ENCODE measurements around the gene FSD1. TPM values are rescaled to one million over a fixed set of nuclear protein-coding genes. Genes with fewer than 3 reads are reported as not detected.

The FSD1 gene
- total RNA-seq, 2 experiments from 2014 or later: 20.8 to 21.8 TPM

DNA sequence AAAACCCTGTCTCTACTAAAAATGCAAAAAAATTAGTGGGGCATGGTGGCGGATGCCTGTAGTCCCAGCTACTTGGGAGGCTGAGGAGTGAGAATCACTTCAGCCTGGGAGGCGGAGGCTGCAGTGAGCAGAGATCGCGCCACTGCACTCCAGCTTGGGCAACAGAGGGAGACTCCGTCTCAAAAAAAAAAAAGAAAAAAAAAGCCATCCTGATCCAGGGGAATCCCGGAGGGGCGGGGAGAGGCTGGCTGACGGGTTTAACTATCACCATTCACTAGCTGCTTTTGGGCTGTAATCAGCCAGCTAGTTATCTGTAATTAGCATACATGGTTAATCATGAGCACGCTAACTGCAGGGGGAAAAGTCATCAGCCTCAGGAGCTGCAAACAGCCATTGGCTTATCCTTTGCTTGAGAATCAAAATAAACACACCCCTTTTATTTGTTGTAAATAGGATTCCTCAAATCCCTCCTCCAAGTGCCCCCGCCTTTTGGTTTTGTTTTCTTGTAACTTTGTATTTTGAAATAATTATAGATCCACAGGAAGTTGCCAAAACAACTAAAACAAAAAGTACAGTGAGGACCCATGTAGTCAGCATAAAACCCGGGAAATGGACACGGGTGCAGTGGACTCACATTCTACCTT is 9.6 kb downstream of the FSD1 start:
- Mint-ChIP-seq H3K27ac (no peak overlapping the region), H3K9me3 (peaks cover 3% of the 10 kb centered on the region), H3K36me3 (peaks cover 36% of the 10 kb centered on the region), H3K27me3 (no peaks in the 10 kb centered on the region), H3K4me3 (no peak overlapping the region), H3K4me1 (no peaks in the 10 kb centered on the region)
- POLR2A ChIA-PET: no interaction called here
- DNase-seq (no peak), ATAC-seq (ENCODE audit: low read depth) (no peak)

DNA sequence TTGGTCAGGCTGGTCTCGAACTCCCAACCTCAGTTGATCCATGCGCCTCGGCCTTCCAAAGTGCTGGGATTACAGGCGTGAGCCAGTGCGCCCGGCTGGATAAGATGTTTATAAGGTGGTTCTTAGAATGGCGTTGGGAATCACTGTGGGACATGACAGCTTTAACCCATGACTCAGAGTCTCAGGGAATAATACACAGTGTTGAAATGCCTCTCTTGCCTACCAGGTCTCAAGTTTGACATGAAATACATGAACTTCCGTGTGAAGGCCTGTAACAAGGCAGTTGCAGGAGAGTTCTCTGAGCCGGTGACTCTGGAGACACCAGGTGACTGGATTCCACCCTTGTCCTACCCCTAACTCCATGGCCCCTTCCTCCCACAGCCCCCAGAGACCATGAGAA is 12.6 kb downstream of the FSD1 start:
- Mint-ChIP-seq H3K4me3 (no peak overlapping the region), H3K27me3 (no peaks in the 10 kb centered on the region), H3K9me3 (peaks cover 21% of the 10 kb centered on the region), H3K27ac (no peak overlapping the region), H3K4me1 (no peaks in the 10 kb centered on the region), H3K36me3 (peaks cover 41% of the 10 kb centered on the region)
- DNase-seq (no peak), ATAC-seq (ENCODE audit: low read depth) (no peak)
- POLR2A ChIA-PET: no interaction called here

DNA sequence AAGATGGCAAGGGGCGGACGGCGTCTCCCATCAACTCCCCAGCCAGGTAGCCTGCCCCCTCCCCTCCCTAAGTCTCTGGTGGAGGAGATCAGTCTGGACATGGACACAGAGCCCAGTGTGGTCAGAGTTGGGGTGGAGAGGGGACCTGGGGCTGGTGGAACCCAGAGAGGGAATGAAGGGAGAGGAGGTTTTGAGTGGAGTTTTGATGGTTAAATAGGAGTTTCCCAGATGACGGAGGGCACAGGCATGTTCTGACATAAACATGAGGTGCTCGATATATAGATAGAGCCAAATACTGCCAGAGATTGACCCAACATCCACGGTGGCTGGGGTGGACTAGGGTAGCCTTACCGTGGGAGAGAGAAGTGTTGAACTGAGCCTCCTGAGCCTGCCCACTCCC is 14.1 kb downstream of the FSD1 start:
- Mint-ChIP-seq H3K4me1 (no peaks in the 10 kb centered on the region), H3K4me3 (no peak overlapping the region), H3K27ac (no peak overlapping the region), H3K36me3 (peaks cover 39% of the 10 kb centered on the region), H3K9me3 (peaks cover 21% of the 10 kb centered on the region), H3K27me3 (no peaks in the 10 kb centered on the region)
- POLR2A ChIA-PET: interaction anchor here (1.3 kb wide), 1 partner anchor 19 kb away, joined by 4 read pairs; no protein-coding TSS in a partner anchor
- no peak for ATAC-seq (ENCODE audit: low read depth)
- DNase-seq: no peak

DNA sequence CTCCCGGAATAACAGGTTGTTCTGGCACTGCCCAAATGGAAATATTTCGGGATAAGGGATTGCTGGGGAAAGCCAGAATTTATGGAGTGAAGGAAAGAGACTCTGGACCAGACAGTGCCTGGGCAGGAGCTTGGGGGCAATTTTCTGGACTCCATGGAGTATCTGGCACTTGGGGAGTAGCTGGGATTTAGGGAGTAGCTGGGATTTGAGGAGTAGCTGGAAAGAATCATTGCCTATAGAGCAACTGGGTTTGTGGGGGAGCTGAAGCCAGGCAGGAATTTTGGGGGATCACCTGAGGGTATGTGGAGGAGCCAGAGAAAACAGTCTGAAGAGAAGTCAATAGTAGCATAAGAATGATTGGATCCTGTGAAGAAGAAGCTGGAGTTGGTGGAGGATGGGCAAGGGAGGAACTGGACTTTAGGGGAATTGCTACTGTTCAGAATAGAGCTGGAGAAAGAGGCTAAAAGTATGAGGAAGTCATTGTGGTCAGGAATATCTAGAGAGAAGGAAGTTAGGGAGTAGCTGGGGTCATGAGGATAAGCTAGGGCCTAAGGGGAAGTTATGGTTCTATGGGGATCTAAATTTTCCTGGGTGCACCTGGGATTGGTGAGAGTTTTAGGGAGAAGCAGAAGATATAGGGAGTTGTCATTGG is 14.8 kb downstream of the FSD1 start:
- Mint-ChIP-seq H3K27me3 (no peaks in the 10 kb centered on the region), H3K9me3 (peaks cover 21% of the 10 kb centered on the region), H3K36me3 (peaks cover 39% of the 10 kb centered on the region), H3K27ac (peak overlapping the region; percentile 55), H3K4me1 (no peaks in the 10 kb centered on the region), H3K4me3 (no peak overlapping the region)
- no peak for DNase-seq
- POLR2A ChIA-PET: interaction anchor here (0.5 to 1.3 kb wide), 4 partner anchors 15 to 168 kb away, joined by 3 to 5 read pairs (median 4); partner anchors contain the start of gene FSD1
- ATAC-seq (ENCODE audit: low read depth): no peak

DNA sequence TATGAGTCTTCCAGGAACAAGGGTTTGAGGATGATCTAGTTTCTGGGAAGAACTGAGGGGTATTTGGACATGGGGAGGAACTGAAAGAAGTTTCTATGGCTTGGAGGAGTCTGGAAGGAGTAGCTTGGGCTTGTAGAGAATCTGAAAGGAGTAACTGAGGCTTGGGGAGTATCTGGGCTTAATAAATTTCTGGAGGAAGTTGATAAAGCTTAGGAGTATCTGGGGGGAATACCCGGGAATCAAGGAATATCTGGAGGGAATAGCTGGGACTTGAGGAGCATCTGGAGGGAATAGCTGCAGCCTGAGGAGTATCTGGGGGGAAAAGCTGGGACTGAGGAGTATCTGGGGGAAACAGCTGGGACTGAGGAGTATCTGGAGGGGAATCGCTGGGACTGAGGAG is 16.0 kb downstream of the FSD1 start:
- no peaks in the 10 kb centered on the region for H3K27me3 Mint-ChIP-seq
- H3K9me3 Mint-ChIP-seq: peaks cover 21% of the 10 kb centered on the region
- DNase-seq (no peak), ATAC-seq (ENCODE audit: low read depth) (no peak)
- H3K4me1 Mint-ChIP-seq: peaks cover 2% of the 10 kb centered on the region
- H3K36me3 Mint-ChIP-seq: peaks cover 40% of the 10 kb centered on the region
- no peak overlapping the region for H3K27ac Mint-ChIP-seq
- H3K4me3 Mint-ChIP-seq: no peak overlapping the region
- POLR2A ChIA-PET: interaction anchor here (0.6 to 1.3 kb wide), 3 partner anchors 16 to 159 kb away, joined by 3 to 5 read pairs (median 3); partner anchors contain the start of gene FSD1

DNA sequence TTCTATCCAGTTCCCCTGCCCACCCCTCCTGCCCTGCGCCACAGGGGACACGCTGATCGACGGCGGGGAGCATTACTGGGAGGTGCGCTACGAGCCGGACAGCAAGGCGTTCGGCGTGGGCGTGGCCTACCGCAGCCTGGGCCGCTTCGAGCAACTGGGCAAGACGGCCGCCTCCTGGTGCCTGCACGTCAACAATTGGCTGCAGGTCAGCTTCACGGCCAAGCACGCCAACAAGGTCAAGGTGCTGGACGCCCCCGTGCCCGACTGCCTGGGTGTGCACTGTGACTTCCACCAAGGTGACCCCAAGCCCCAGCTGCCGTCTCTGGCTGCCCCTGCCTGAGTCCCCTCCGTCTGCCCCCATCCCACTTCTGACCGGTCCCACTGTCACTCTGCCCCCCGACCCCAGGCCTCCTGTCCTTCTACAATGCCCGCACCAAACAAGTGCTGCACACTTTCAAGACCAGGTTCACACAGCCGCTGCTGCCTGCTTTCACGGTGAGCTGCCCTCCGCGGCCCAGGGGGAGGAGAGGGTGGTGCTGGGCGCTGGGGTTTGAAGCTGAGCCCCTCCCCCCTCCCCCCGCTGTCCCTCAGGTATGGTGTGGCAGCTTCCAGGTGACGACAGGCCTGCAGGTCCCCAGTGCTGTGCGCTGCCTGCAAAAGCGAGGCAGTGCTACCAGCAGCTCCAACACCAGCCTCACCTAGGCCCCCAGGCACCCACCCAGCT is 18.7 kb downstream of the FSD1 start:
- DNase-seq: no peak
- Mint-ChIP-seq H3K4me3 (no peak overlapping the region), H3K27ac (no peak overlapping the region), H3K9me3 (peaks cover 21% of the 10 kb centered on the region), H3K36me3 (peaks cover 29% of the 10 kb centered on the region), H3K27me3 (no peaks in the 10 kb centered on the region), H3K4me1 (peaks cover 15% of the 10 kb centered on the region)
- ATAC-seq (ENCODE audit: low read depth): no peak
- POLR2A ChIA-PET: interaction anchor here (1.1 to 1.5 kb wide), 2 partner anchors 20 kb away, joined by 3 to 5 read pairs; partner anchors contain the start of gene MPND

DNA sequence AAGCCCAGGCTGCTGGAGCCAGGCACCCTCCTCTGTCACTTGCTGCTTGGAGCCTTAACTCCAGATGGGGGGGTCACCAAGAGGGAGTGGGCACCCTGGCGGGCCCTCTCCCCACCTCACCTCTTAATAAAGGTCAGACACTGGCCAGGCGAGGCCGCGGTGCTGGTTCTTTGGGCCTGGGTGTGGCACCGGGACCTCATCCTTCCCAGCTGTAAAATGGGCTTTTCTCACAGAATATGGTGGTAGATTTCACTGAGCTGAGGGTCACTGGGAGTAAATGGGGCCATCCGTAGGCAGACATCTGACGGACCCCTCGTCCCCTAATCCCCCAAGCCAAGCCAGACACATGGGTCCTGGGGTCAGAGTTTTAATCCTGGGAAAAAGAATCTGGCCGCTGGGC is 19.3 kb downstream of the FSD1 start:
- H3K9me3 Mint-ChIP-seq: peaks cover 18% of the 10 kb centered on the region
- H3K27me3 Mint-ChIP-seq: no peaks in the 10 kb centered on the region
- no peak overlapping the region for H3K27ac Mint-ChIP-seq
- peaks cover 15% of the 10 kb centered on the region for H3K4me1 Mint-ChIP-seq
- POLR2A ChIA-PET: interaction anchor here (1.1 kb wide), 1 partner anchor 19 kb away, joined by 3 read pairs; no protein-coding TSS in a partner anchor
- no peak for ATAC-seq (ENCODE audit: low read depth)
- H3K4me3 Mint-ChIP-seq: no peak overlapping the region
- DNase-seq: no peak
- peaks cover 23% of the 10 kb centered on the region for H3K36me3 Mint-ChIP-seq

DNA sequence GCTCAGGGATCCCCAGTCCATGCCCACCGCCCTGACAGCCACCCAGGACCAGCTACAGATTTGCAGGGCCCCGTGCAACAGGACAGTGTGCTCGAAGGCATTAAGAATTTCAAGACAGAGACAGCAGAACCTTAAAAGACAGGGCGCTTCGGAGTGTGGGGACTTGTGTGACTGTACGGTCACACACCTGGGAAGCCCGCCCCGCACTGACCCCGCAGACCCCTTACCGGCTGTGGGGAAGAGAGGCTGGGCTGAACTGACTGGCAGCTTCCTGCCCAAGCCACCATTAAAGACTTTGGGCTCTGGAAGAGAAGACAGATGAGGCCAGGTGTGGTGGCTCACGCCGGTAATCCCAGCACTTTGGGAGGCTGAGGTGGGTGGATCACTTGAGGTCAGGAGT is 19.8 kb downstream of the FSD1 start:
- Mint-ChIP-seq H3K27ac (no peak overlapping the region), H3K27me3 (no peaks in the 10 kb centered on the region), H3K36me3 (peaks cover 18% of the 10 kb centered on the region), H3K9me3 (peaks cover 15% of the 10 kb centered on the region), H3K4me1 (peaks cover 15% of the 10 kb centered on the region), H3K4me3 (no peak overlapping the region)
- POLR2A ChIA-PET: interaction anchor here (1.1 to 1.5 kb wide), 2 partner anchors 18 to 20 kb away, joined by 3 to 5 read pairs; partner anchors contain the start of gene FSD1
- DNase-seq: no peak
- ATAC-seq (ENCODE audit: low read depth): no peak

DNA sequence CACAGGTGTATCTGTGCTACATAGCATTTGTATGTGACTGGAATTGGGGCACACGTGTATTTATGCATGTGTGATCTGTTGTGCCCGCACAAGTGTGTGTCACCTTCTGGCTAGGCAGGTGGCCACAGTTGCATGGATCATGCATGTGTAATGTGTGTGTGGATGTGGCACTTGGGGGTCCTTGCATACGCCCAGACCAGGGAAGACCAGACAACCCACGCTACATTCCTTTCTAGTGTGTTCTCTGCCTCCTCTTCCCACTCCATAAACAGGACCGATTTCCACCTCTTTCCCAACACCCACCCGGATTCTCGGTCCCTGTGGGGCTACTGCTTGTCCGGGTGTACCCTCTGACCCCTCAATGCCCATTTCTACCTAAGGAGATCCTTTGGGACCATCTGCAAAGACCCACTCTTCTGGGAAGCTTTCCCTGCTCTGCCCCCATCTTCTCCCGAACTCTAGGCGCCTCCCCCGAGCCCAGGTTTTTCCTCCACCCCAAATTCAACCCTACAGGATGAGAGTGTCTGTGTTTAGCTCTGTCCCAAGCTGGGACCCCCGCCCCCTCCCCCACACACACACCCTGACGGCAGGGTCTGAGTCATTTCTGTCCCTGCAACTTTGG is 21.9 kb downstream of the FSD1 start:
- H3K27ac Mint-ChIP-seq: no peak overlapping the region
- POLR2A ChIA-PET: no interaction called here
- H3K9me3 Mint-ChIP-seq: no peaks in the 10 kb centered on the region
- no peak for ATAC-seq (ENCODE audit: low read depth)
- H3K27me3 Mint-ChIP-seq: no peaks in the 10 kb centered on the region
- no peak for DNase-seq
- H3K4me1 Mint-ChIP-seq: peaks cover 20% of the 10 kb centered on the region
- peak overlapping the region; percentile 11 for H3K4me3 Mint-ChIP-seq
- H3K36me3 Mint-ChIP-seq: peaks cover 4% of the 10 kb centered on the region

DNA sequence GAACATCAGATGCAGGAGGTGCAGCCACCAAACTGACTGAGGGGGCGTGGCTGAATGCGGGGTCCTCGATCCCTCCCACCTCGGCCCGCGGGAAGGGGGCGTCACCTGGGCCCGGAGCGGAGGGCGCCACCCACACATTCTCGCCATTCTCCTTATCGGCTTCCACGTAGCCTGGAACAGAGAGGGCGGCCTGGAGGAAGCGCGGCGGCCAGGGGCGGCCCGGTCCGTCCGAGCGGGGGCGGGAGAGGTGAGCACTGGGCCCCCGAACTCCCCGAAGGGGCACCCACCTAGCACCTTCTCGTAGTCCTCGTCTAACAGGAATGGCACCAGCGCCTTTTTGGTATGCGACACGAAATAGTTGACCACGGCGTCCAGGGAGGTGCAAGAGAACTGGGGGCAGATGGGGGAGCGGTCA is 22.4 kb downstream of the FSD1 start:
- no peaks in the 10 kb centered on the region for H3K27me3 Mint-ChIP-seq
- peaks cover 20% of the 10 kb centered on the region for H3K4me1 Mint-ChIP-seq
- H3K36me3 Mint-ChIP-seq: peaks cover 4% of the 10 kb centered on the region
- POLR2A ChIA-PET: no interaction called here
- ATAC-seq (ENCODE audit: low read depth): no peak
- DNase-seq: no peak
- H3K9me3 Mint-ChIP-seq: no peaks in the 10 kb centered on the region
- no peak overlapping the region for H3K27ac Mint-ChIP-seq
- peak overlapping the region; percentile 86 for H3K4me3 Mint-ChIP-seq

DNA sequence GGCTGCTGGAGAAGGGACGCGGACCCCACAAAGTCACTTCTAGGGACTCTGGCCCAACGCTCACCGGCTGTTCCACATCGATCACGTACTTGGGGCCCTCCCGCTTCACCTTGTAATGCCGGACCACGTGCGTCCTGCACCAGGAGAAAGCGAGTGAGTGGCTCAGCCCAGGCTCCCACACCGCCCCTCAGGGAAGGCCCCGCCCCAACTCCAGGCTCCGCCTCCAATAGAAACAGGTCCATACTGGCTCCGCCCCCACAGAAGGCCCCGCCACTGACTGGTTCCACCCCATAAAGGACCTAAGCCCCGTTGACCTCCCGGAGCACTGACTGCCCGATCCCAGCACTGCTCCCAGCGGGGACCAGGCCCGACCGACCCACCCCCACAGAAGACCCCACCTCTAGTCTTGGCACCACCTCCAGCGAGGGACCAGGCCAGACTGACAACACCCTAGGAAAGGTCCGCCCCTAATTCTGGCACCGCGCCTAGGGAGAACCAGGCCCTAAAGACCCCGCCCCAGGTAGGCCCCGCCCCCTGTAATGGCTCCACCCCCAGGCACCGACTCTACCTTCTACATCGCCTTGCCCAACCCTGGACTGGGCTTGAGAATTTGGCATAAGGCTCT is 23.0 kb downstream of the FSD1 start:
- H3K27ac Mint-ChIP-seq: peak overlapping the region; percentile 89
- POLR2A ChIA-PET: interaction anchor here (0.9 to 4.1 kb wide), 6 partner anchors 16 to 144 kb away, joined by 3 to 30 read pairs (median 6); partner anchors contain the start of genes CHAF1A, FSD1, MPND and TMIGD2
- peak overlapping the region; percentile 86 for H3K4me3 Mint-ChIP-seq
- H3K36me3 Mint-ChIP-seq: peaks cover 4% of the 10 kb centered on the region
- peak; percentile 39 for ATAC-seq (ENCODE audit: low read depth)
- no peaks in the 10 kb centered on the region for H3K9me3 Mint-ChIP-seq
- no peaks in the 10 kb centered on the region for H3K27me3 Mint-ChIP-seq
- peak; percentile 88 for DNase-seq
- H3K4me1 Mint-ChIP-seq: peaks cover 20% of the 10 kb centered on the region

DNA sequence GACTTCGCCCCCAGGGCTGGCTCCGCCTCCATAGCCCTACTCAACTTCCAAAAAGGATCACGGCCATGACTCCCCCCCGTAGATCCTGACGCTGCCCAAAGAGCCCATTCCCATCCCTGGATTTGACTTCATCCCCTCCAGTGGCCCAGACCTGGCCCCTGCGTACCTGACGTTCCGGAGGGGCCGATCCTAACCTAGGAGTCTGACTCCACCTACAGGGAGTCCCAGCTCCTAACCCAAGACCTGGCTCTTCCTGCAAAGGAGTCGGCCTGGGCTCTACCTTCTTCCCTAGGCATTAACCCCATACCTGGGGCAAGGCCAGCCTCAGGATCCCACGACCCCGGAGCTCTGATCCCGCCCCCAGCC is 23.5 kb downstream of the FSD1 start:
- ATAC-seq (ENCODE audit: low read depth): peak; percentile 15
- Mint-ChIP-seq H3K36me3 (peaks cover 4% of the 10 kb centered on the region), H3K9me3 (no peaks in the 10 kb centered on the region), H3K4me3 (peak overlapping the region; percentile 86), H3K27ac (peak overlapping the region; percentile 89), H3K27me3 (no peaks in the 10 kb centered on the region), H3K4me1 (peaks cover 20% of the 10 kb centered on the region)
- POLR2A ChIA-PET: interaction anchor here (0.9 to 4.1 kb wide), 6 partner anchors 16 to 143 kb away, joined by 3 to 30 read pairs (median 6); partner anchors contain the start of genes CHAF1A, FSD1, MPND and TMIGD2
- DNase-seq: no peak
